Adrenal gland (tissue), 5 donors: ENCODE results near the gene ELOVL6.

Source experiments
- POLR2A ChIP-seq, 2 donors: fragments of 450-650 bp; IDR thresholded peaks; one replicate each; pipeline ENCODE4 v1.6.1; 2017; ENCODE audit warnings: antibody characterized with exemption in 2 of 2, mild to moderate bottlenecking in 2 of 2, moderate library complexity in 1 of 2
- TF ChIP-seq, protein P1 (sequence below), 6 experiments: fragments of 450-650 bp in 4 of 6; fragments of 200-600 bp in 2 of 6; sonication (generic) in 1 of 6; IDR thresholded peaks; 1 replicate in 5 of 6; 2 replicates in 1 of 6; pipeline versions ENCODE4 v1.5.1 to v1.8.0; 2016 to 2021; ENCODE audit warnings: antibody characterized with exemption in 6 of 6, mild to moderate bottlenecking in 2 of 6, moderate library complexity in 1 of 6
- donor health status: DM: no; HTN: no; CAD: no.

DNA sequence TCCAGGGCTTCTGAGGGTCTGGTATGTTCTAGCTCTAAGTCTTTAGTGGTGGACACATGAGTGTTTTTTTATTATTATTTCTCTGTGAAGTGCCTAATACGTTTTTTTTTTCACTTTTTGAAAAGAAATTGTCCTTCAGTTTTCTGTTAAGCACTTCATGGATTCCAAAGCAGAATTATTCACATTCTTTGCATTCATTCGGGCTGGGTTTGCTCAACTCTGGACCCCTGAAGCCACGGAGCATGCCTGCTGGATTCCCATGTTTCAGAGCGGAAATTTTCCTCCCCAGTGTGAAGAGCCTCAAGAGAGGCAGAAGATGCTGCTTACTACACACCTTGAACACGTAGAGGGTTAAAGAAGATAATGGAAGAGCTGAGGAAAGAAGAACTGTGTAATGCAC is 178.3 kb downstream of the ELOVL6 start:
- TF ChIP-seq, protein P1, sequence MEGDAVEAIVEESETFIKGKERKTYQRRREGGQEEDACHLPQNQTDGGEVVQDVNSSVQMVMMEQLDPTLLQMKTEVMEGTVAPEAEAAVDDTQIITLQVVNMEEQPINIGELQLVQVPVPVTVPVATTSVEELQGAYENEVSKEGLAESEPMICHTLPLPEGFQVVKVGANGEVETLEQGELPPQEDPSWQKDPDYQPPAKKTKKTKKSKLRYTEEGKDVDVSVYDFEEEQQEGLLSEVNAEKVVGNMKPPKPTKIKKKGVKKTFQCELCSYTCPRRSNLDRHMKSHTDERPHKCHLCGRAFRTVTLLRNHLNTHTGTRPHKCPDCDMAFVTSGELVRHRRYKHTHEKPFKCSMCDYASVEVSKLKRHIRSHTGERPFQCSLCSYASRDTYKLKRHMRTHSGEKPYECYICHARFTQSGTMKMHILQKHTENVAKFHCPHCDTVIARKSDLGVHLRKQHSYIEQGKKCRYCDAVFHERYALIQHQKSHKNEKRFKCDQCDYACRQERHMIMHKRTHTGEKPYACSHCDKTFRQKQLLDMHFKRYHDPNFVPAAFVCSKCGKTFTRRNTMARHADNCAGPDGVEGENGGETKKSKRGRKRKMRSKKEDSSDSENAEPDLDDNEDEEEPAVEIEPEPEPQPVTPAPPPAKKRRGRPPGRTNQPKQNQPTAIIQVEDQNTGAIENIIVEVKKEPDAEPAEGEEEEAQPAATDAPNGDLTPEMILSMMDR (IDR thresholded peaks at IDR 0.05) = no peak
- no peak for TF ChIP-seq POLR2A (IDR thresholded peaks at IDR 0.05)
